HG02623 (cell line): ENCODE results near the gene SERPINA9.

Experiments
- ATAC-seq: cut with Tn5 transposase; IDR thresholded peaks from one replicate; pipeline ENCODE4 v1.9.1; 2021; ENCODE audit warnings: moderate library complexity; ENCODE audit not compliant: unreplicated experiment

SERPINA9 gene

GRCh38 chr14:94464290-94464689, 11.7 kb downstream of the SERPINA9 start:
- no peak for ATAC-seq

DNA sequence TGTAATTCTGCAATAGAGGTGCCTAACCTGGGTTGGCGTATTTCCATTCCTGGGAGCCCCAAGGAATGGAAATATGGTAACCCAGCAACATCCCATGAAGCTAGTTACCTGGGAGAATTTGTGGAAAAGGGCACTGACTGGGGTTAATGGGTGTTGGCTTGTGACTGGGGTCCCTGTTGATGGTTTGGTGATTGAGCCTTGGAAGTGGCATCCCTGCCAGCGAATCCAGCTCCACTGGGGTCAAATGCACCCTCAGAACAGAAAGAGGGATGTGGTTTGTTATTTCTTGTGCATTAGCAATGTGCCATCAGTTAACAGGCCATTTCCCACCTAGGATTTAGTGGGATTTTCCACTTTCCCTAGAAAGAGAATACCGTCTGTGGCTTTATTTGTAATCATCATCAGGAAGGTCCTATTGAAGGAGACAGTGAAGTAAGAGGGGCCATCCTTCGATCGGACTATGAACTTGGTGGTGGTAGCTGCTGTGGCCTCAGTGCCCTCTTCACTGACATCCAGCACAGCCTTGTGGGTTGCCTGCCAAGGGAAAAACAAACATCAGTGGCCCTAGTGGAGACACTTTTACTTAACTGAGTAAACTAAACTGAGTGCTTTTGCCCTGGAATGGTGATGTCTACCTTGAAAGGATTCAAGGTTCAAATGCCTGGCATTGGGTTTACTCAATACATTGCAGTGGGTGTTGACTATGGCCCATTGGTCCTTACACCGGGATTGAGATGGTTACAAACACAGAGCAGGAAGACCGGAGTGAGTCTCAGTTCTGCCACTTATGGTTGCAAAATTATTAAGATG, 13.0 kb downstream of the SERPINA9 start:
- ATAC-seq, result no peak

DNA sequence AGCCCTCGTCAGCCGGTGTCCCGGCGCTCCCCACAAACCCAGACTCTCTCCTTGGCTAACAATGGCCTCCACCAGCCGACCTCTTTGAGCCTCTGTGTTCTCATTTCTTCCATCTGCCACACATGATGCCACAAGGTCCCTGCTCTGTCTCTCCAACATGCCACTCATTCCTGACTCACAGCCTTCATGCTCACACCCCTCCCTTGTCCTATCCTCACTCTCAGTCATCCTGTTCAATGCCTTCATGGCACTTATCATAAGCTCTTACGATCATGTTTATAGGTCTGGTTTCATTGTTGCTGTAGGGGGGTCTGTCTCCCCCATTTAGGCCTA, 13.8 kb downstream of the SERPINA9 start:
- no peak for ATAC-seq

DNA sequence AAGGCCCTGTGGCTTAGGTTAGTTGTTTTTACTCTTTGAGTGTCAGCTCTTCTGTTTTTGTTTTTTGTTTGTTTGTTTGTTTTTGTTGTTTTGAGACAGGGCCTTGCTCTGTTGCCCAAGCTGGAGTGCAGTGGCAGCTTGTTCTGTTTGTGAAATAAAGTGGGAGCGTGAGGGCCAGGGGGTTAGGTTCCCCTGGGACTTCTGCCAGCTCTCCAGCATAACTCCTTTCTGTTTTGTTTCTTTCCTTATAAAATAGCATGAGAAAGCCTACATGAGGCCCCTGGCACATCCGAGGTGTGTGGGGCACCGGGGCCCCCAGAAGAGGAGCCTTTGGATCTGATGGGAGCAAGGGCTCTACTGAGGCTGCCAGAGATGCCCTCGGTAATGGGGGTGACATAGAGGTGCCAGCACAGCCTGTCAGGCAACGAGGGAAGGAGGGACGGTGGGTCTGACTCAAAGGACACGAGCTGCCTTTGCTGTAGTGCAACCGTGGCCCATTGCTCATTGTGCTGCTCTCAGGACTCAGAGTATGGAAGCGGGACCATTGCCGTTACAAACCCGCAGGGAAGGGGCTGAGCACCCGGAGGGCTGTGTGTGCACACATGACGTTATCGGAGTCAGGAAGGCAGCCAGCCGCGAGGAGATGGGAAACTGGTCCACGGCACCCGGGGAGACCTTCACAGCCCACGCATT, 14.3 kb downstream of the SERPINA9 start:
- ATAC-seq, result no peak

DNA sequence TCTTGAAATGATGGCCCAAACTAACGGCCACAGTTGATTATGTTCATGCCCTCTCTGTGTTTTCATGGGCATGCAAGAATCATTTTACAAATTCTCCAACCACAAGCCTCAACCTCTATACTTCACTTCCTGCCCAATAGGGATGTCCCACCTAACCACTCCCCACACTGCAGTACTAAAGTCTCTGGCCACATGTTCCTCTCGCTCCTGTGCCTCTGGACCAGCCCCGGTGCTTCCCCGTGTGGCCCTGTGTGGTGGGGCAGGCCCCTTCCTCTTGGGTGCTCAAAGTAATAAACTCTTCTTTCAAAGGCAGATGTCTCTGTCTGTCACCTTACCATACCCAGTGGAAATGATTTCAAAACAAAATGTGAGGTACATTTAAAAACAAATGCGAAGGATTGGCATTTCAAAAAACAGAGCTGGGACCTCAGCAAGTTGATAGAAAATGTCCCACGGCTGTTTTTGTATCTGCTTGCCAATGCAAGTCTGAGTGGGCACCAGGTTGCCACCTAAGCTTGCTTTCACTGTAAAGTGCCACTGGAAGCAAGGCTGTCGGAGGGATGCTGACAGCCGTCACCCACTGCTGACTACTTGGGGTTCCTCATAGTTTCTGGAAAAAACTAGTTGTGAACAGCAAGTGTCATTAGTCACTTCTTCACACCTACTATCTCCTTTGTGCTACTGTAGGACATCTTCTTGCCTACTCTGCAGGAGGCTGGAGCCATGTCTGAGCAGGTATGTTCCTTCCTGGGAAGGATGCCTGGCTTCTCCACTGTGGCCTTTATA, 15.2 kb downstream of the SERPINA9 start:
- ATAC-seq, result no peak

GRCh38 chr14:94458558-94459205, 17.3 kb downstream of the SERPINA9 start:
- no peak for ATAC-seq

DNA sequence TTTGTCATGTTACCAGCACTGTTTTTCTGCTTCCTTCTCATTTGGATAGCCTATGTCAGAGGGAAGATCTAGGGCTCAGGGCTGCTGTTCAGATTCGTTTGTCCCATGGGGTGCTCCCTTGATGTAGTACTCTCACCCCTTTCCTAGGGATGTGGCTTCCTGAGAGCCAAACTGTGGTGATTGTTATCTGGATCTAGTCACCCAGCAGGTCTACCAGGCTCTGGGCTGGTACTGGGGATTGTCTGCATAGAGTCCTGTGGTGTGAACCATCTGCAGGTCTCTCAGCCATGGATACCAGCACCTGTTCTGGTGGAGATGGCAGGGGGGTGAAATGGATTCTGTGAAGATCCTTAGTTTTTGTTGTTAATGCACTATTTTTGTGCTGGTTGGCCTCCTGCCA, 17.9 kb downstream of the SERPINA9 start:
- ATAC-seq, result no peak

DNA sequence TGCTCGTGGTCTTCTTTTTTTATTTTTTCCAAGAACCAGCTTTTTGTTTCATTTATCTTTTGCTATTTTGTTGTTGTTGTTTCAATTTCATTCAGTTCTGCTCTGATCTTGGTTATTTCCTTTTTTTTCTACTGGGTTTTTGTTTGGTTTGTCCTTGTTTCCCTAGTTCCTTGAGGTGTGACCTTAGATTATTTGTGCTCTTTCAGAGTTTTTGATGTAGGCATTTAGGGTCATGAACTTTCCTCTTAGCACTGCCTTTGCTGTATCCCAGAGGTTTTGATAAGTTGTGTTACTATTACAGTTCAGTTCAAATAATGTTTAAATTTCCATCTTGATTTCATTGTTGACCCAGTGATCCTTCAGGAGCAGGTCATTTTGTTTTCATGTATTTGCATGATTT, 20.1 kb downstream of the SERPINA9 start:
- no peak for ATAC-seq

DNA sequence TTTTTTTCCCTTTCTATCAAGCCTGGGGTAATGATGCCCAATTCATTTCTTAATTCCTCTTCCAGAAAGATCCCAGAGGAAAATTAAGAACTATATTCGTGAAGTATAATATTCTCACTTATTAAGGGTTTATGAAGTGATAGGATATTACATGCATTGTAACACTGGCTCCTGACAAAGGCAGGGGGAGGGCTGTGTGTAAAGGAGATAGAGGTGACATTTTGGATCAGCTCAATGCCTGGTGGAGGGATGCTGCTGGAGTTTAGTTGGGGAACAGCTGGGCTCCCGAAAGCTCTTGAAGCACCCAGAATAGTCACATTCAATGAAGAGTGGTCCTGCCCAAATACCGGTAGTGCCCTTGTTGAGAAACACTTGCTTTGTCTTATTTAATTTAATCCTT, 24.2 kb downstream of the SERPINA9 start:
- no peak for ATAC-seq

GRCh38 chr14:94451091-94451771, 24.8 kb downstream of the SERPINA9 start:
- ATAC-seq, result no peak

DNA sequence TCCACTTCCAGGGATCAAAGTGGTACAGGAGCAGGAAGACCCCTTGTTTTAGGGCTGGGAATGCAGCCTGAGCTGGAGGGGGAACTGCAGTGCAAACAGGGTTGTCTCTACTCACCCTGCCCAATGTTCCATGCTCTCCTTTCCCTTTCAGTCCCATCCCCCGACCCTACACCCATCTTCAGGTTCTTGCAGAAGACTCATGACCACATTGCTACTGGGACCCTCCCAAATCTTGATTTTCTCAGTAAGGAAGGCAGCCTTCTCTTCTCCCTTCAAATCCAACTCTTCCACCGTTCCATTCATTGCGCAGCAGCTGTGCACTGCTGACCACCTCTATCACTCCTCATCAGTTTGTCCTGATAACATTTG, 25.3 kb downstream of the SERPINA9 start:
- no peak for ATAC-seq

DNA sequence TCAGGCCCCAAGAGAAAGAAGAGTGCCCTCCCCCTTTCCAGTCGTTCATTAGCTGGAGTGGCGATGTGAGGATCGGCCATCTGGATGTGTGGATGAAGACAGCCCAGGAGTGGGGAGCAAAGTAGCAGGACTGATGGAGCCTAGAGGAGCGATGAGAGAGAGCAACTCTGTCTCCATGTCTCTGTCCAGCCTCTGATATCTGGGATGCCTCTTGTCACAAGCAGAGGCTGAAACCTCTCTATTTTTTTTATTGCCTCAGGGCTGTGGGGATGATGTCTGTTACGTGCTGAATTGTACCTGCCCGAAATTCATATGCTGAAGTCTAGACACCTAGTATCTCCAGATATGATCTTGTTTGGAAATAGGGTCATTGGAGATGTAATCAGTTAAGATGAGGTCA, 26.1 kb downstream of the SERPINA9 start:
- ATAC-seq, result no peak

DNA sequence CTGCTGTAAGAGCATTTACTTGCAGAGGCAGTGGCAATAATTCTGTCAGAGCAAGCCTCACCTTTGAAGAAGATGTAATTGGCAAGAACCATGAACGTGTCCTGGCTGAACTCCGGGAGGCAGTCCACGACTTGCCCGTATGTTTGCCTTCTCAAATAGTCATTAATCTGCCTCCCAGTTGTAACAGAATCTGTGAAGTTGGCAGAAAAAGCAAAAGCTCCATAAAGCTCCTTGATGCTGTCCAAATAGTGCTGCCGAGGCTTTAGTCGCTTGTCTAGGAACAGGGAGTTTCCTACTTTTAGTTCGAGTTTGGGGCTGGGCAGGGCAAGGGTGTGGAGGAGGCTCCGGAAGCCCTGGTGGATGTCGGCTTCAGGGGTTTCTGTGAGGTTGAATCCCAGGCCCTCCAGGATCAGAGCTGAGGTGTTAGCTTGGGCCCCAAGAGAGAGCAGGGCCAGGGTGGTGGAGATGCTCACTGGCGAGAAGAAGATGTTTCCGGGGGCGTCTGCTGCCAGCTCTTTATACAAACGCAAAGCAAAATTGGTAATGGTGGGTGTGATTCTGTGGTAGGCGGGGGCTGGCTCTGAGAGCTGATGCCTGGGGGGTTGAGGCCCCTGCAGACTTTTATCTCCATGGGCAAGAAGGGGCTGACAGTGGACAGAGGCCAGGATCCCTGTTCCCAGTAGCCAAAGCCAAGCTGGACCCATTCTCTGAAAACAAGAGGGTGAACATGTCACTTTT, 27.8 kb downstream of the SERPINA9 start:
- no peak for ATAC-seq

- ATAC-seq, result no peak
Observed at GRCh38 chr14:94447206-94447605, 28.8 kb downstream of the SERPINA9 start.

DNA sequence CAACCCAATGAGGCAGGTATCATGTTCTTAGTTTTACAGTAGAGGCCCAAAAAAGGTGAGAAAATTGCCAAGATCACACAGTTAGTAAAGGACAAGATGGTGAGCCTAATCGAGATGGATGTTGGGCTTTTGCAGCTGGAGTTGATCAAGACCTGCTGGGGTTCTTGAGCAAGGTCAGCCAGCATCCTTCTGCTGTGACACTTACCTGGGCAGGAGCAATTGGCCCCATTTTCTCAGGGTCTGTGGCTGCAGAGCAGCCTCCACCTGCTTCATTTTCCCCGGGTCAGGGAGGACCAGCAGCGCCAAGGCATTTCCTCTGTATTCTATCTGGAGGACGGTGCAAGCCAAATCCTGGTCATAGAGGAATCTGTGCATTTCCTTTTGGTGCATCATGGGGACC, 29.9 kb downstream of the SERPINA9 start:
- ATAC-seq, result no peak

- ATAC-seq, result no peak
Observed at GRCh38 chr14:94445003-94445402, 31.0 kb downstream of the SERPINA9 start.

DNA sequence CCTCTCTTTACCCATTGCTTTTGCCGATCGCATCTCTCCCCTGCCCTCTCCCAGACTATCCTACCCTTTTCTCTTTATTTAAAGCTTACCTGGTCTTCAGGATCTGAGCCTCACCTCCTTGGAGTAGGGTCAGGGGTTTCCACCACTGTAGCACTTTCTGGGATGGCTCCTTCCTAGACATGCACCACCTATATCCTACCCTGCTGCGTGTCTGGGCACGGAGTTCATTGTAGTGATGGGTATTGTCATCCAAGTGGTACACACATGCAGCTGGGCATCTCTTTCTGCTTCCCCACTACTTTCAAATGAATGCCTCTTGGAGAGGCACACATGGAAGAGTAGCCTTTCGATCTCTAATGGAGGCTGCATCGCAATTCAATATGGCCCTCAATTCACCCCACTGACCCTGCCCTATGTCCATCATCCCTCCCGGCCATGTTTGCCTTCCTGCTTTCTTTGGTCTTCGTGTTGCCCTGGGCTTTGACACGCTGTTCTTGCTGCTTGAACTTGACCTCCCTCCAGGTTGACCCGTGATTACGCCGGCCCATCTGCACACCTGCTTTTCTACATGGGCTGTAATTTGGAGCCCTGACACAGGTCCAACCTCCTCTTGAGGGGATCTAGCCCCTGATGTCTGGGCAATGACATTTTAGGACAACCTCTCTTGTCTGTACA, 34.3 kb downstream of the SERPINA9 start:
- no peak for ATAC-seq

GRCh38 chr14:94441130-94441529, 34.9 kb downstream of the SERPINA9 start:
- ATAC-seq, result no peak

DNA sequence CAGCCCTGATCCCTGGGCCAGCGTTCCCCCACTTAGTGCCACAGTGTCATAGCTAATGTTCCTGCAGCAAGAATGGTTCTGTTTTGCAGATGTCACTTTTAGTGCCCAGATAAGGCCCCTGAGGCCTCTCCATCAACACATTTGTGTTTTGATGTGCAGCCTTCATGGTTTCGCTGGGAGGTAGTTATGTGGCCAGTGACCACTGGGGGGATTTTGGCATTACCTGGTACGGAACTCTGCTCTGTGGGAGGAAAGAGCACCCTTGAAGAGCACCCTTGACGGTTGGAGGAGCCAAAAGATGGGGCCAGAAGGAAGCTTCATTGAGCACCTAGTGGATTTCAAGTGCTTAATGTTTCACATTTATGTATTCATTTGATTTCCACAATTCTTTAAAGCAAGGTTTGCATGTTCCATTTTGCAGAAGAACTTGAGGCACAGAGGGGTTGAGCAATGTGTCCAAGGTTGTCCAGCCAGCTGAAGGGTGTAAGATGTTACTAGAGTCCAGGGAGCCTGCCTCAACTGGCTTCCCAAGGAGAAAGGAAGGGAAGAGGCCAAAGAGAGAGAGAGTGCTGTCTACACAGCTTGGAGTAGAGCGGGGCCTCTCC, 36.4 kb downstream of the SERPINA9 start:
- ATAC-seq, result no peak
